GM12801 (cell line): ENCODE results near the gene ZBTB42.

Experiments used
- TF ChIP-seq, protein P1 (sequence below): IDR thresholded peaks from one replicate; pipeline ENCODE4 v1.5.1; 2011; ENCODE audit warnings: control low read depth; ENCODE audit not compliant: insufficient read length; ENCODE audit errors: extremely low read depth

The ZBTB42 gene

GRCh38 chr14:104822821-104823615 is 22.1 kb downstream of the ZBTB42 start:
- TF ChIP-seq, protein P1, sequence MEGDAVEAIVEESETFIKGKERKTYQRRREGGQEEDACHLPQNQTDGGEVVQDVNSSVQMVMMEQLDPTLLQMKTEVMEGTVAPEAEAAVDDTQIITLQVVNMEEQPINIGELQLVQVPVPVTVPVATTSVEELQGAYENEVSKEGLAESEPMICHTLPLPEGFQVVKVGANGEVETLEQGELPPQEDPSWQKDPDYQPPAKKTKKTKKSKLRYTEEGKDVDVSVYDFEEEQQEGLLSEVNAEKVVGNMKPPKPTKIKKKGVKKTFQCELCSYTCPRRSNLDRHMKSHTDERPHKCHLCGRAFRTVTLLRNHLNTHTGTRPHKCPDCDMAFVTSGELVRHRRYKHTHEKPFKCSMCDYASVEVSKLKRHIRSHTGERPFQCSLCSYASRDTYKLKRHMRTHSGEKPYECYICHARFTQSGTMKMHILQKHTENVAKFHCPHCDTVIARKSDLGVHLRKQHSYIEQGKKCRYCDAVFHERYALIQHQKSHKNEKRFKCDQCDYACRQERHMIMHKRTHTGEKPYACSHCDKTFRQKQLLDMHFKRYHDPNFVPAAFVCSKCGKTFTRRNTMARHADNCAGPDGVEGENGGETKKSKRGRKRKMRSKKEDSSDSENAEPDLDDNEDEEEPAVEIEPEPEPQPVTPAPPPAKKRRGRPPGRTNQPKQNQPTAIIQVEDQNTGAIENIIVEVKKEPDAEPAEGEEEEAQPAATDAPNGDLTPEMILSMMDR = no peak

GRCh38 chr14:104824353-104824997 is 23.6 kb downstream of the ZBTB42 start:
- TF ChIP-seq, protein P1 = no peak

GRCh38 chr14:104826189-104826860 is 25.4 kb downstream of the ZBTB42 start:
- TF ChIP-seq, protein P1 = no peak

- TF ChIP-seq, protein P1 = no peak
Measured at GRCh38 chr14:104826861-104827176, 25.9 kb downstream of the ZBTB42 start.

DNA sequence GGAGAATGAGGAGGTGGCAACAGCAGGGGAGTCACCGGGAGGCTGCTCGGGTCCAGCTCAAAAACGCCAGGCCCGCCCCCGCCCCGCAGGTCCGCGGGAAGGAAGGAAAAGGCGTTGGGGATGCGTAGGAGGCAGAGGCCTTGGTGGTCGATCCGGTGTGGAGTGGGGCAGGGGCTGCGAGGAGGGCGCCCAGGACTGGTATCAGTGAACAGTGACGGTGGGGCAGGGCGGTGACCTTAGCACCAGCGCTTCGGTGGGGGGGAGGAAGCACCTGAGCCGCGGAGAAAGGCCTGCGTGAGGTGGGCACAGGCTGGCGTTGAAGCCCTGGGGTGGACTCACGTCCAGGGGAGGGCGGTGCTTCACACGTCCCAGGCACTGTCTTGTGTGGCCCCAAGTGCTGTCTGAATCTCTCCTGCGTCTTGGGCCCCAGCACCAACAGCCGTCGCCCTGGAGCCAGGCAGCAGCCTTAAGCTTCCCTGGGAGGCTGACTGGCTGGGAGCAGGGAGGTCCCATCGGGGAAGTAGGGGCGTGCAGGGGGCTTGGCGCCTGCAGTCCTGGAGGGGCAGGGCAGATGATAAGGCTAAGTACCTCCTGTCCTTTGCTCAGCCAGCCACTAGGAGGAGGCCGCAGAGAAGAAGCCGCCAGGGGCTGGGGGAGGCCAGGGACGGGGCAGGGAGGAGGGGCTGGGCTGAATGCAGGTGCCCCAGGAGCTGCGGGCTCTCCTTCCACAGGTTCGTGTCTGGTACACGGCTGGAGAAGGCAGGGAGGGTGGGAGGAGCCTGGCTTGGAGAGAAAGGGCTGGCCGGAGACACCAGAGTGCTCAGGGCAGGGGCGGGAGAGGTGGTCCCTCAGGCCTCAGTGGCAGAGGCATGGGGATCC is 26.5 kb downstream of the ZBTB42 start:
- TF ChIP-seq, protein P1 = no peak

DNA sequence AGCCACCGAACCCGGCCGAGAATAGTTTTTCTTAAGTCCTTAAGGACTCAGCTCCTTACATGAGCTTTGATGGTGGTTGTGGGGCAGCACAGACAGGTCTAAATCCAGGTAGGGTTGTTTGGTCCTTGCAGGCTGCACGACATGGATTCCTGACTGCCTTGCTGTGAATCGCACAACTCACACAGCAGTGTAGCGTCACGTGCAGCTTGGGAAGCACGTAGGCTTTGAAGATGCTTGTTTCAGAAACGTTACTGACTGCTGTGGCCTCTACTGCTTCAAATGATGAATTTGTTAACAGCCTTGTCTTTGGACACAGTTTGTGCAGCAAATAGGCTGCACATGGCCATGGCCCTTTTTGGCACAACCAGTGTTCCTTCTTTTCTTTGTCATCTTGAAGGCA is 29.9 kb downstream of the ZBTB42 start:
- TF ChIP-seq, protein P1 = no peak

DNA sequence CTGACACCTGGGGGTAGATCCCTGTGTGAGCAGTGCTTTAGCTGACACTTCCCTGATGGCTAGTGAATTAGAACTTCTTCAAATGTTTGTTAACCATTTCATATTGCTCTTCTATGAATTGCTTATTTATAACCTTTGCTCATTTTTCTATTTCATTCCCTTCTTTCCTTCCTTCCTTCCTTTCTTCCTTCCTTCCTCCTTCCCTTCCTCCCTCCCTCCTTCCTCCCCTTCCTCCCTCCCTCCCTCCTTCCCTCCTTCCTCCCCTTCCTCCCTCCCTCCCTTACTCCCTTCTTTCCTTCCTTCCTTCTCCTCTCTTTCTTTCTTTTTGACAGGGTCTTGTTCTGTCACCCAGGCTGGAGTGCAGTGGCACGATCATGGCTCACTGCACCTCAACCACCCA is 40.8 kb downstream of the ZBTB42 start:
- TF ChIP-seq, protein P1 = no peak
